PC-9 (cell line): Measurements from ENCODE around the gene SLC10A7.

ENCODE experiments used
- CTCF ChIP-seq: fragments of 200-600 bp; sonication (generic); conservative IDR thresholded peaks from 2 replicates; pipeline ENCODE4 v1.6.1; 2017; ENCODE audit warnings: mixed run types, antibody characterized with exemption, mild to moderate bottlenecking, moderate library complexity
- EZH2 ChIP-seq: fragments of 200-600 bp; sonication (generic); IDR thresholded peaks from 2 replicates; pipeline ENCODE4 v1.8.0; 2017; ENCODE audit warnings: antibody characterized with exemption, low read depth

GRCh38 chr4:146327859-146328650 lies 193.7 kb downstream of the SLC10A7 start:
- TF ChIP-seq CTCF (no peak), EZH2 (no peak)
